Measurements from ENCODE around the gene SP3. TPM values are rescaled to one million over a fixed set of nuclear protein-coding genes. Genes with fewer than 3 reads are reported as not detected.

Gene SP3
- total RNA-seq, 1 donor from 2014 or later: 52.6 TPM

DNA sequence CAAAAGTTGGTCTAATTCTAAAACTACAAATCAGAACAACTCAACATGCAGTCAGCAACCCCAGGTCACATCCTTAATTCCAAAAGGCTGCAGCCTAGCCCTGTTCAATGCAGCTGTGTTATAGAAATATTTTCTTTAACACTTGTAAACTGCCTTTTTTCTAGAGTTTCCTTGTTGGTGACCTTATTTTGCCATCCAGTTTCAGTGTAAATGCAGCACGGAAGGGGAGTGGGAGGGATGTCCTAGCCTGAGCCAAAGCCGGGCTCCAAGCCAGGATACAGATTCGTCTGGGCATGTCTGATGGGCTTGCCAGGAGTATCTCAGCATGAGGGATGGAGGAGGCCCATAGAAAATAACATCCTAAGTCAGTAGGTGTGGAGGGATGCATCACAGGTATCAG lies 17.7 kb upstream of the SP3 start:
- Histone ChIP-seq H3K36me3 (ENCODE audit: control insufficient read depth, insufficient read depth, low read length) (no peaks in the 10 kb centered on the region), H3K4me3 (ENCODE audit: low read depth, low read length) (no peak overlapping the region), H3K27me3 (ENCODE audit: control insufficient read depth, insufficient read depth, low read length) (no peaks in the 10 kb centered on the region)
- TF ChIP-seq, protein P1, sequence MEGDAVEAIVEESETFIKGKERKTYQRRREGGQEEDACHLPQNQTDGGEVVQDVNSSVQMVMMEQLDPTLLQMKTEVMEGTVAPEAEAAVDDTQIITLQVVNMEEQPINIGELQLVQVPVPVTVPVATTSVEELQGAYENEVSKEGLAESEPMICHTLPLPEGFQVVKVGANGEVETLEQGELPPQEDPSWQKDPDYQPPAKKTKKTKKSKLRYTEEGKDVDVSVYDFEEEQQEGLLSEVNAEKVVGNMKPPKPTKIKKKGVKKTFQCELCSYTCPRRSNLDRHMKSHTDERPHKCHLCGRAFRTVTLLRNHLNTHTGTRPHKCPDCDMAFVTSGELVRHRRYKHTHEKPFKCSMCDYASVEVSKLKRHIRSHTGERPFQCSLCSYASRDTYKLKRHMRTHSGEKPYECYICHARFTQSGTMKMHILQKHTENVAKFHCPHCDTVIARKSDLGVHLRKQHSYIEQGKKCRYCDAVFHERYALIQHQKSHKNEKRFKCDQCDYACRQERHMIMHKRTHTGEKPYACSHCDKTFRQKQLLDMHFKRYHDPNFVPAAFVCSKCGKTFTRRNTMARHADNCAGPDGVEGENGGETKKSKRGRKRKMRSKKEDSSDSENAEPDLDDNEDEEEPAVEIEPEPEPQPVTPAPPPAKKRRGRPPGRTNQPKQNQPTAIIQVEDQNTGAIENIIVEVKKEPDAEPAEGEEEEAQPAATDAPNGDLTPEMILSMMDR (IDR thresholded peaks at IDR 0.05; ENCODE audit: insufficient read depth, low read length, poor library complexity, severe bottlenecking): no peak
- no peak for DNase-seq (ENCODE audit: low read depth)

DNA sequence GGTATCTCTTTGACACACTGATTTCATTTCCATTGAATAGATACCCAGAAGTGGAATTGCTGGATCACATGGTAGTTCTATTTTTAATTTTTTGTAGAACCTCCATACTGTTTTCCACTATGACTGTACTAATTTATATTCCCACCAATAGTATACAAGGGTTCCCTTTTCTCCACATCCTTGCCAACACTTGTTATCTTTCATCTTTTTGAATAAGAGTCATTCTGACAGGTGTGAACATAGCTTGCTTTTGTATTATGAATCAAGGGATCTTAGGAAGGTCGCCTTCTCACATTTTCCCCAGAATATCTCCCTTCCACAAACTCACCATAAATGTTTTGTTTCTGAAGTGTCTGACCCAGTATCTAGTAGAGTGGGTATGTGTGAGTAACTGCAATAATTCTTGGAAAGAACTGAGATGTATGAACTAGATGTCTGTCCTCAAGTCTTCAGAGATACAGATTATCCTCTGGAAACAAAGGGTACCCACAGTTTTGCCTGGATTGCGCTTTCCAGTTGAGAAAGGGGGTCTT lies 17.1 kb upstream of the SP3 start:
- DNase-seq (ENCODE audit: low read depth): no peak
- TF ChIP-seq, protein P1 (IDR thresholded peaks at IDR 0.05; ENCODE audit: insufficient read depth, low read length, poor library complexity, severe bottlenecking): no peak
- no peak overlapping the region for H3K4me3 ChIP-seq (ENCODE audit: low read depth, low read length)
- H3K27me3 ChIP-seq (ENCODE audit: control insufficient read depth, insufficient read depth, low read length): no peaks in the 10 kb centered on the region
- no peaks in the 10 kb centered on the region for H3K36me3 ChIP-seq (ENCODE audit: control insufficient read depth, insufficient read depth, low read length)

DNA sequence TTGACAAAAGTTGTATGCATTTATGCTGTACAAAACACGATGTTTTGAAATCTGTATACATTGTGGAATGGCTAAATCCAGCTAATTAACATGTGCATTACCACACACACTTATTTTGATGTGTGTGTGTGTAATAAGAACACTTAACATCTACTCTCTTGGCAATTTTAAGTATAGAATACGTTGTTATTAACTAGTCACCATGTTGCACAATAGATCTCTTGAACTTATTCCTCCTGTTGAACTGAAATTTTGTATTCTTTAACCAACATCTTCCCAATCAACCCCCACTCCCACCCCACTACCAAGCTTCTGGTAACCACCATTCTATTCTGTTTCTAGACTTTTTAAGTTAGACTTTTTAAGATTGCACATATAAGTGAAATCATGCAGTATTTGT lies 16.3 kb upstream of the SP3 start:
- TF ChIP-seq, protein P1 (IDR thresholded peaks at IDR 0.05; ENCODE audit: insufficient read depth, low read length, poor library complexity, severe bottlenecking): no peak
- Histone ChIP-seq H3K27me3 (ENCODE audit: control insufficient read depth, insufficient read depth, low read length) (no peaks in the 10 kb centered on the region), H3K36me3 (ENCODE audit: control insufficient read depth, insufficient read depth, low read length) (no peaks in the 10 kb centered on the region), H3K4me3 (ENCODE audit: low read depth, low read length) (no peak overlapping the region)
- DNase-seq (ENCODE audit: low read depth): no peak

DNA sequence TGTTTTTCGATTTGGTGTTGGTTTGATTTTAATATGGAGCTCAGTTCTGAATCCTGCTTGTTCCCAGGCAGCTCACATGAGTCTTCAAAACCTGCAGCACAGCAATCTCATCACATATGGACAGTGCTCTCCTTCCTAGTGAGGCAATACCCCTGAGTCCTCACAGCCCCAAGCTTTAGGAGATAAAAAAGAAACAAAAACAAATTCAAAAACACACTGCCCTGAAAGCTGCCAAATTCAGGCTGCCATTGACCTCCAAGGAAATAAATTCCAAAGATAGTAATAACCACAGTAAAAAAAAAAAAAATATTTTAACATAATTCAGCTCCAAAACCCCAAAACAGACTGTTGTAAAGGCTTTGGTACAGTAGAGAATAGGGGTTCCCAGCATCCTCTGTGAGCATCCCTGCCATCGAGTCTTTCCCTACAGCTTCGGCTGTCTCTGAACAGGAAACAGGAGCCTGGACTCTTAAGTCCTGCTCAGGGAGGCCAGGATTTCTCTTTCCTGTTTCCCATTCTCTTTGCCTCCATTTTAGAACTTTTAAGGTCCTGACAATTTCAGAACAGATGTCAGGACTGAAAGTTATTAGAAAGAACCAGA lies 14.7 kb upstream of the SP3 start:
- TF ChIP-seq, protein P1 (IDR thresholded peaks at IDR 0.05; ENCODE audit: insufficient read depth, low read length, poor library complexity, severe bottlenecking): no peak
- Histone ChIP-seq H3K27me3 (ENCODE audit: control insufficient read depth, insufficient read depth, low read length) (no peaks in the 10 kb centered on the region), H3K36me3 (ENCODE audit: control insufficient read depth, insufficient read depth, low read length) (no peaks in the 10 kb centered on the region), H3K4me3 (ENCODE audit: low read depth, low read length) (no peak overlapping the region)
- DNase-seq (ENCODE audit: low read depth): no peak

DNA sequence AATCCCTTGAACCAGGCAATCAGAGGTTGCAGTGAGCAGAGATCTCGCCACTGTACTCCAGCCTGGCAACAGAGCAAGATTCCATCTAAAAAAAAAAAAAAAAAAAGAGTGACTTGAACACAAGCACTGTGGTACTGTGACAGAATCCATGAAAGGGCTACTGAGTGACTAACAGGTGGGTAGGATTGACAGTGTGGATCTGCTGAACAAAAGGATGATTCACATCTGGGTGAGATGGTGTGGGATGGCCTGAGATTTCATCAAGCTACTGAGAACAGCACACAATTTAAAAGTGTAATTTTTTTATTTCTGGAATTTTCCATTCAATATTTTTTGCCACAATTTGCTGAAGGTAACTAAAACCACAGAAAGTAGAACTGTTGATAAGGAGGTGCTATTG lies 13.3 kb upstream of the SP3 start:
- no peaks in the 10 kb centered on the region for H3K27me3 ChIP-seq (ENCODE audit: control insufficient read depth, insufficient read depth, low read length)
- DNase-seq (ENCODE audit: low read depth): no peak
- TF ChIP-seq, protein P1 (IDR thresholded peaks at IDR 0.05; ENCODE audit: insufficient read depth, low read length, poor library complexity, severe bottlenecking): no peak
- H3K36me3 ChIP-seq (ENCODE audit: control insufficient read depth, insufficient read depth, low read length): no peaks in the 10 kb centered on the region
- H3K4me3 ChIP-seq (ENCODE audit: low read depth, low read length): no peak overlapping the region

DNA sequence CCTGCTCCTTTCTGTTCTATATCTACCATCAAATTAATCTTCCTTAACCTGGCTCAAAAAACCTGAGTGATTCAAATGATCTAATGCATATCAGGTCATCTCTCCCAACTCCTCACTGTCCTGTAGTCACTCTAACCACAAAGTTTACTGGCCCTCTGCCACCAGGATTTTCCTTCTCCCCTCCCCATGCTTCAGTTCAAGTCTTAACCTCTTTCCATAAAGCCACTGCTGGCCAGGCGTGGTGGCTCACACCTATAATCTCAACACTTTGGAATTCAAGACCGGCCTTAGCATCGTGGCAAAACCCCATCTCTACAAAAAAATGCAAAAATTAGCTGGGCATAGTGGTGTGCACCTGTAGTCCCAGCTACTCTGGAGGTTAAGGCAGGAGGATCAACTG lies 7.5 kb upstream of the SP3 start:
- TF ChIP-seq, protein P1 (IDR thresholded peaks at IDR 0.05; ENCODE audit: insufficient read depth, low read length, poor library complexity, severe bottlenecking): no peak
- DNase-seq (ENCODE audit: low read depth): no peak
- no peak overlapping the region for H3K4me3 ChIP-seq (ENCODE audit: low read depth, low read length)
- H3K27me3 ChIP-seq (ENCODE audit: control insufficient read depth, insufficient read depth, low read length): no peaks in the 10 kb centered on the region
- no peaks in the 10 kb centered on the region for H3K36me3 ChIP-seq (ENCODE audit: control insufficient read depth, insufficient read depth, low read length)
